Esophagus squamous epithelium (tissue), 5 donors: Measurements from ENCODE around the gene BRI3BP. TPM values are rescaled to one million over a fixed set of nuclear protein-coding genes. Genes with fewer than 3 reads are reported as not detected.
"Not testable (repeated sequence)": the region's sequence is repeated elsewhere in the genome, so short reads cannot be mapped to it uniquely, and the experiment has no call there.

Experiments
- DNase-seq: peaks from one replicate; lab custom pipeline; 2025; lab: John Stamatoyannopoulos, UW
- H3K27ac ChIP-seq, 4 donors: fragments of 200-600 bp; sonication (generic); one replicate each; pipeline ENCODE4 v1.5.1; 2016 to 2019; ENCODE audit warnings: mild to moderate bottlenecking in 1 of 4
- H3K27me3 ChIP-seq, 4 donors: fragments of 200-600 bp; sonication (generic); 1 replicate in 3 of 4; 2 replicates in 1 of 4; pipeline versions ENCODE4 v1.5.1 to v1.6.0; 2017 to 2021; ENCODE audit warnings: antibody characterized with exemption in 1 of 4
- H3K36me3 ChIP-seq, 3 donors: fragments of 200-600 bp; sonication (generic); one replicate each; pipeline ENCODE4 v1.5.1; 2016 to 2019
- H3K4me1 ChIP-seq, 3 donors: fragments of 200-600 bp; sonication (generic); one replicate each; pipeline ENCODE4 v1.5.1; 2017 to 2019
- H3K4me3 ChIP-seq, 4 donors: fragments of 200-600 bp; sonication (generic); 1 replicate in 3 of 4; 2 replicates in 1 of 4; pipeline ENCODE4 v1.5.1; 2016 to 2019; ENCODE audit warnings: mild to moderate bottlenecking in 2 of 4, moderate library complexity in 1 of 4
- H3K9me3 ChIP-seq, 3 donors: fragments of 200-600 bp; sonication (generic); one replicate each; pipeline ENCODE4 v1.5.1; 2016 to 2019
- POLR2A ChIP-seq, 4 donors: fragments of 450-650 bp; IDR thresholded peaks; one replicate each; pipeline ENCODE4 v1.6.1; 2017; ENCODE audit warnings: antibody characterized with exemption in 4 of 4, mild to moderate bottlenecking in 4 of 4, moderate library complexity in 3 of 4
- WGBS, 2 donors: methylation state at CpG; one replicate each; pipeline ENCODE4 v1.1.5; 2018; 5-methylcytosine and 5-hydroxymethylcytosine counted together
- intact Hi-C: fragments of 100-400 bp; cut with DNase I; formaldehyde crosslinking; loops from one replicate; pipeline ENCODE4 v1.15.0; 2022
- total RNA-seq, 4 donors: library from RNA; depleted of rRNA; stranded (reverse); fragments of >200 nt; gene quantifications; one replicate each; pipeline ENCODE4 v1.1.0, GENCODE V29; 2016
- TF ChIP-seq, protein P1 (sequence below), 6 experiments: fragments of 450-650 bp in 4 of 6; fragments of 200-600 bp in 2 of 6; sonication (generic) in 2 of 6; IDR thresholded peaks; one replicate each; pipeline ENCODE4 v1.5.1; 2016 to 2019; ENCODE audit warnings: antibody characterized with exemption in 6 of 6, mild to moderate bottlenecking in 4 of 6, moderate library complexity in 4 of 6
- donor health status: DM: yes; HTN: yes; CAD: no.

Gene BRI3BP
- total RNA-seq, 4 donors from 2014 or later = 9.7 to 23.4 (median 14.9) TPM

DNA sequence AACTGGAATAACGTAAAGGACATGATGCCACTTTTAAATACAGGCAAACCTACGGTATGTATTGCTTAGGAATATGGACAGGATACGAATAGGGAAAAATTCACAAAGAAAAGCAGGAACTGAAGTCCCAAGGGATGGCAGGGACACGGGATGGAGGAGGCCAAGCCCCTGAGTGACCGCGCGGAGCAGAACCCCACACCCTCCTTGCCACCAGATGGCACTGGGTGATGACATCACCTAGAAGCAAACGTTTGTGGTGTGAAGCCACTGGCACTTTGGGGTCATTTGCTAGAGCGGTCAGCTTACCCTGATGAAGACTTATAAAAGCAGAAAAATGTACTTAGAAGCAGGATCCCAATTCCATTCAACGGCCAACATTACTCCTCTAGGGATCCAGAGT, 13.9 kb upstream of the BRI3BP start:
- intact Hi-C loops = no loop called here
- no peaks in the 10 kb centered on the region for H3K4me1 ChIP-seq
- DNase-seq = no peak
- H3K27ac ChIP-seq = no peak overlapping the region
- peaks cover 25 to 100% (median 51%) of the 10 kb centered on the region in 3 donors for H3K36me3 ChIP-seq
- no peaks in the 10 kb centered on the region for H3K9me3 ChIP-seq
- no peak overlapping the region for H3K4me3 ChIP-seq
- 81 to 85% methylated on average over 10 of the region's 10 CpGs for WGBS, 2 donors
- TF ChIP-seq, protein P1, sequence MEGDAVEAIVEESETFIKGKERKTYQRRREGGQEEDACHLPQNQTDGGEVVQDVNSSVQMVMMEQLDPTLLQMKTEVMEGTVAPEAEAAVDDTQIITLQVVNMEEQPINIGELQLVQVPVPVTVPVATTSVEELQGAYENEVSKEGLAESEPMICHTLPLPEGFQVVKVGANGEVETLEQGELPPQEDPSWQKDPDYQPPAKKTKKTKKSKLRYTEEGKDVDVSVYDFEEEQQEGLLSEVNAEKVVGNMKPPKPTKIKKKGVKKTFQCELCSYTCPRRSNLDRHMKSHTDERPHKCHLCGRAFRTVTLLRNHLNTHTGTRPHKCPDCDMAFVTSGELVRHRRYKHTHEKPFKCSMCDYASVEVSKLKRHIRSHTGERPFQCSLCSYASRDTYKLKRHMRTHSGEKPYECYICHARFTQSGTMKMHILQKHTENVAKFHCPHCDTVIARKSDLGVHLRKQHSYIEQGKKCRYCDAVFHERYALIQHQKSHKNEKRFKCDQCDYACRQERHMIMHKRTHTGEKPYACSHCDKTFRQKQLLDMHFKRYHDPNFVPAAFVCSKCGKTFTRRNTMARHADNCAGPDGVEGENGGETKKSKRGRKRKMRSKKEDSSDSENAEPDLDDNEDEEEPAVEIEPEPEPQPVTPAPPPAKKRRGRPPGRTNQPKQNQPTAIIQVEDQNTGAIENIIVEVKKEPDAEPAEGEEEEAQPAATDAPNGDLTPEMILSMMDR (IDR thresholded peaks at IDR 0.05) = no peak
- TF ChIP-seq POLR2A (IDR thresholded peaks at IDR 0.05) = no peak
- H3K27me3 ChIP-seq = no peaks in the 10 kb centered on the region

DNA sequence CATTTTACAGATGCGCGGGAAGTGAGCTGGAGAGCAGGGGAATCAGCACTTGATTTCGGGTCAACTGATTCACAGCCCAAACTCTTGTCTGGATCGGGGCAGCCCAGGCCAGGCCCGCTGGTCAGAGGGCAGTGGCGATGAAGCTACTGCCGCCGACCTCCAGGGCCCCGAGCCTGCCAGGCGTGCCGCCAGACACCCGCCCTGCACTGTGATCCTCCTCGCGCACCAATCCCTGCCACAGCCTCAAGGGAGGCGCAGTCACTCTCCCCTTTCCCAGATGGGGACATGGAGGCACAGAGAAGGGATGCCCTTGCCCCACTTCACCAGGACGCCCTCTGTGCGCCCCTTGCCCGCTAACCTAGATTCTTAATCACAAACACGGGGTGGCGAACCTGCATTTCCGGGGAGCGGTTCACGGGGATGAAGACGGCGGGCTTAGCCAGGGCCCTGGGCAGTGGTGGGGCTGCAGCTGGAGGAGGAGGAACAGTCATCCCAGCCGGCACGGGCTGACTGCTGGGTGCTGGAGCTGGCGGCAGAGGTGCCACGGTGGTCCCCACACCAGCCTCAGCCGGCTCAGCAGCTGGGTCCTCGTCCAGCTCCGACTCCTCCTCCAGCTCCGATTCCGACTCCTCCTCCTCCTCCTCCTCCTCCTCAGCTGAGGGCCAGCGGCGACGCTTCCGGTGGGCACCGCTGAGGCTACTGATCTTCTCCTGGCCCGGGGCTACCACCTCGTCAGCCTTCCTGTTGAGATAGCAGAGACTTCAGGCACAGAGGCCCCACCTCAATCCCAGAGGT, 13.2 kb upstream of the BRI3BP start:
- no peaks in the 10 kb centered on the region for H3K9me3 ChIP-seq
- H3K27ac ChIP-seq = no peak overlapping the region
- no peak for DNase-seq
- no peaks in the 10 kb centered on the region for H3K4me1 ChIP-seq
- peaks cover 25 to 100% (median 48%) of the 10 kb centered on the region in 3 donors for H3K36me3 ChIP-seq
- no peak overlapping the region for H3K4me3 ChIP-seq
- 92 to 94% methylated on average over 23 to 32 of the region's 41 CpGs for WGBS, 2 donors
- H3K27me3 ChIP-seq = no peaks in the 10 kb centered on the region
- intact Hi-C loops = no loop called here
- TF ChIP-seq, protein P1 (IDR thresholded peaks at IDR 0.05) = no peak
- no peak for TF ChIP-seq POLR2A (IDR thresholded peaks at IDR 0.05)

DNA sequence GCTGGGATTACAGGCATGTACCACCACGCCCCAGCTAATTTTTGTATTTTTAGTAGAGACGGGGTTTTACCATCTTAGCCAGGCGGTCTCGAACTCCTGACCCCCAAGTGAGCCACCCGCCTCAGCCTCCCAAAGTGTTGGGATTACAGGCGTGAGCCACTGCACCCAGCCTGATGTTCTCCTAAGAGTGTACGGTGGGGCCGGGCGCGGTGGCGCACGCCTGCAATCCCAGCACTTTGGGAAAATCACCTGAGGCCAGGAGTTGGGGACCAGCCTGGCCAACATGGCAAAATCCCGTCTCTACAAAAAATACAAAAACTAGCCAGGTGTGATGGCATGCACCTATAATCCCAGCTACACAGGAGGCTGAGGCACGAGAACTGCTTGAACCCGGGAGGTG, 6.6 kb upstream of the BRI3BP start:
- H3K27me3 ChIP-seq, DNase-seq, H3K27ac ChIP-seq, intact Hi-C loops, H3K4me3 ChIP-seq, H3K9me3 ChIP-seq: not testable (repeated sequence)
- H3K4me1 ChIP-seq = peaks cover 0 to 24% (median 9%) of the 10 kb centered on the region in 3 donors
- peaks cover 5 to 52% (median 11%) of the 10 kb centered on the region in 3 donors for H3K36me3 ChIP-seq
- 83 to 87% methylated on average over 6 to 8 of the region's 15 CpGs for WGBS, 2 donors

DNA sequence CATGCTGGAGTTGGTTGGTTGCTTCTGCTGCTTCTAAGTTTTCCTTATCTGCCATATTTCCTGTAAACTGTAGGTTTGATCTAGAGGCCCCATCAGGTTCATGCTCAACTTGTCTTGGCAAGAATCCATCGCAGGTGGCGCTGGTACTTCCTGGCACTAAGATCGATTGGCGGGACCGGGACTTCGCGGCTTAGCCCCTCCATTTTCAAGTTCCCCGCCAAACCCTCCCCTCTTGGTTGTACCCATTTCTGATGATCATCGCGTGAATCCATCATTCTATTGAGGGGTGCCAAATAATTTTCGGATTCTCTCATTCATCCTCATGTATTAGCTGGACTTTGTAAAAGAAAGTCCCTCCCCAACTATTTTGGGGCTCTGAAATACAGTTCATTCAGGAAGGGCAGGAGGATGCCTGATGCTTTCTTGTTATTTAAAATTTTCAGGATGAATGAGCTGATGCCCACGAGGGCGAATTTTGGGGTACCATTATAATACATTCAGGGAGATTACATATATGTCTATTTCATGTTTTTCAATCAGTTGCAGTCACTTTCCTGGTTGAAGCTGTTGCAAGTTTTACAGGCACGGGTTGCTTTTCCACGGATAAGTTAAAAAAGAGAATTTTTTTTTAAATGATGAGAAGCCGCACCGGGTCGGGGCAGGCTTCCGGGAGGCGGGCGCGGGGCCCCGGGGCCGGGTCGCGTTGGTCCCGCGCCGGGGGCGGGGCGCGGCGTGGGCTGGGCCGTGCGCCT, 395 bp upstream of the BRI3BP start:
- no peaks in the 10 kb centered on the region for H3K36me3 ChIP-seq
- 1% methylated on average over 16 to 19 of the region's 35 CpGs for WGBS, 2 donors
- intact Hi-C loops = no loop called here
- peak overlapping the region; percentile 60 to 87 (median 74) for H3K27ac ChIP-seq
- DNase-seq = peak; percentile 4
- H3K27me3 ChIP-seq = no peaks in the 10 kb centered on the region
- H3K9me3 ChIP-seq = no peaks in the 10 kb centered on the region
- peak overlapping the region; percentile 53 to 87 (median 68) for H3K4me3 ChIP-seq
- TF ChIP-seq, protein P1 (IDR thresholded peaks at IDR 0.05) = peak in 5 of 6 experiments; percentile 8 to 40 (median 12)
- no peak for TF ChIP-seq POLR2A (IDR thresholded peaks at IDR 0.05)
- peaks cover 5 to 47% (median 18%) of the 10 kb centered on the region in 3 donors for H3K4me1 ChIP-seq

DNA sequence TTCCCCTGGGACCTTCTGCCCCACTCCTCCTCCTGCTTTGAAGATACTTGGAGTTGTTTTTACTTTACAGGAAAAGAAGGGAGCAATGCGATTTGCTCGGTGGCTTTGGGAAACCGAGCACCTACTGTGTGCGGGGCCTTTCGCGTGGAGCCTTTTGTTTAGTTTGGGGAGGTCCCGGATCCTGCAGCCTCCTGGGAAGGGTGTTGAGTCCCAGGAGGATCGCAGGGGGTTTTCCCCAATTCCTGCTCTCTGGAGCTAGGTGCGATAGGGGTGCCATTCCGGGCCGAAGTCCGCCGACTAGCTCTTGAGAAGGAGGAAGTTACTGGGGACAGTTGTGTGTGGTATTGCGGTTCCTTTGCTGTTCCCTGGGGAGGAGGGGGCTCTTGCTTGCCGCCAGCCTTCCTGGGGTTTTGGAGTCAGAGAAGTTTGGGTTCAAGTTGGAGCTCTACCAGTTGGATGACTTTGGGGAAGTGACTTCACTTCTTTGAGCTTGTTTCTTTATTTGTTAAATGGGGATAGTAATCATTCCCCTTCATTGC, 1.1 kb downstream of the BRI3BP start:
- WGBS, 2 donors = 0 to 10% methylated on average over 4 to 12 of the region's 15 CpGs
- intact Hi-C loops = no loop called here
- no peak for TF ChIP-seq POLR2A (IDR thresholded peaks at IDR 0.05)
- TF ChIP-seq, protein P1 (IDR thresholded peaks at IDR 0.05) = no peak
- H3K9me3 ChIP-seq = no peaks in the 10 kb centered on the region
- no peaks in the 10 kb centered on the region for H3K36me3 ChIP-seq
- peak overlapping the region; percentile 53 to 87 (median 68) for H3K4me3 ChIP-seq
- peaks cover 5 to 36% (median 14%) of the 10 kb centered on the region in 3 donors for H3K4me1 ChIP-seq
- H3K27me3 ChIP-seq = no peaks in the 10 kb centered on the region
- H3K27ac ChIP-seq = peak overlapping the region in 3 of 4 donors; percentile 22 to 80 (median 74)
- no peak for DNase-seq
